Measurements from ENCODE around the gene LRRC8E.

- TF ChIP-seq CTCF (IDR thresholded peaks at IDR 0.05; ENCODE audit: poor library complexity): no peak
- TF ChIP-seq EZH2 (IDR thresholded peaks at IDR 0.05; ENCODE audit: borderline replicate concordance): no peak
These were observed 28.6 kb downstream of the LRRC8E start for GRCh38 chr19:7916955-7917266.
